Dermis blood vessel endothelial cell (primary cell): ENCODE results near the gene DELE1. TPM values are rescaled to one million over a fixed set of nuclear protein-coding genes. Genes with fewer than 3 reads are reported as not detected.
"Not testable (repeated sequence)": the region's sequence is repeated elsewhere in the genome, so short reads cannot be mapped to it uniquely, and the experiment has no call there.

Experiments
- DNase-seq: peaks from one replicate; pipeline ENCODE4 v3.0.0; 2010
- total RNA-seq: library from RNA; depleted of rRNA; stranded (reverse); fragments of >200 nt; gene quantifications from 2 replicates; pipeline ENCODE4 v1.2.3, GENCODE V29; 2014

The DELE1 gene
- total RNA-seq, 1 donor from 2014 or later, result 66.4 TPM

GRCh38 chr5:141889282-141889871 is 34.3 kb upstream of the DELE1 start:
- peak; percentile 60 for DNase-seq

DNA sequence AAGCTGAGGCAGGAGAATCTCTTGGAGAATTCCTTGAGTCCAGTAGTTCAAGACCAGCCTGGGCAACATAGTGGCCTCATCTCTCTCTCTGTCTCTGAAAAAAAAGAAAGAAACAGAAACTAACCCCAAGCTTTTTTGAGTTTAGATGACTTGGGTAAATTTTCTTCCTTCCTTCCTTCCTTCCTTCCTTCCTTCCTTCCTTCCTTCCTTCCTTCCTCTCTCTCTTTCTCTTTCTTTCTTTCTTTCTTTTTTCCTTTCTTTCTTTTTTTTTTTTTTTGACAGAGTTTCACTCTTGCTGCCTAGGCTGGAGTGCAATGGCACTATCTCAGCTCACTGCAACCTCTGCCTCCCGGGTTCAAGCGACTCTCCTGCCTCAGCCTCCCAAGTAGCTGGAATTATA is 33.2 kb upstream of the DELE1 start:
- not testable (repeated sequence) for DNase-seq

GRCh38 chr5:141897425-141897824 is 26.2 kb upstream of the DELE1 start:
- no peak for DNase-seq

GRCh38 chr5:141898448-141899049 is 25.1 kb upstream of the DELE1 start:
- no peak for DNase-seq

DNA sequence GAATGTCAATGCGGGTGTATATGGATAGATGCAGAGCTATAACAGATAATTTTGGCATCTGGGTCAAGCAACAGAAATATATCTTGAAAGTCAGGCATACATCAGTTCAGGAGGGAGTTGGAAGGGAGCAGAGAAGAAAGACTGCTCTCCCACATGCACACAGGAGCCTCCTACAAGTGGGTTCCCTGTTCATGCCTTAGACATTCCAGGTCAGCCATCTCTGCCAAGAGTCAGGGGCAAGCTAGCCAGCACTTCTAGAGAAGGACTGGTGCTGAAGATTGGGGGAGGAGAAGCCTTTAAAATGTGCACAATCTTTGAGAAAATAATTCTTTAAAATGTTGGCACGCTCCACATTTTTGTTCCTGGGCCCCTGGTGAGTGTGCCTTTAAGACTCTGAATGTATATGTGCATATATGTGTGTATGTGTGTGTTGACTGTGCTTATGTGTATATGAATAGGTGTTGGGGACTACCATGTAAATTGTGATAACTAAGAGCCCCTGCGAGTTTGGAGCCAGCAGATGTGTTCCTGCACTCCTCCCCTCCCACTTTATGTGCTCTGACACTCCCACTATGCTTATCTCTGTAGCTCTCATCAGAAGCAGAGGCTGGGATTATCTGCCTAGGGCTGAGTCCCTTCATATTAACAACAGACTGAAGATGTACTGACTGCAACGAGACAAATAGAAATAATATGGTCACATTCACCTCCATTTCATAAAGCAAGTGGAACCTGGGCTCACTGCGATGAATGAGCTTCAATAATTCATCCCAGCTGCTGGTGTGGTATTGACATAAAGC is 21.5 kb upstream of the DELE1 start:
- no peak for DNase-seq

- DNase-seq, result no peak
These were observed 20.4 kb upstream of the DELE1 start for GRCh38 chr5:141903261-141903660.

- DNase-seq, result no peak
These were observed 19.1 kb upstream of the DELE1 start for GRCh38 chr5:141904551-141904950.

DNA sequence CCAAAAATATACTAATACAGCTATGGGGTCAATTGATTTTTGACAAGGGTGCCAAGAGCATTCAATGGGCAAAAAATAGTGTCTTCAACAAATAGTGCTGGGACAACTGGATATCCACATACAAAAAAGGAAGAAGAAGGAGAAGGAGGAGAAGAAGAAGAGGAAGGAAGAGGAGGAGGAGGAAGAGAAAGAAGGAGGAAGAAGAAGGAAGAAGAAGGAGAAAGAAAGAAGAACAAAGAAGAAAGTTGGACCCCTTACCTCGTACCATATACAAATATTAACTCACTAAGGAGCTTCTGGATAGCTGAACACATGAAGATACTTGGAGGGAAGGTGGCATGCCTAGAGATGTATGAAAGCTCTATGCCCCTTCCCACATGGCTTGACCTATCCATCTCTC is 17.2 kb upstream of the DELE1 start:
- DNase-seq, result no peak

- DNase-seq, result no peak
These were observed 16.7 kb upstream of the DELE1 start for GRCh38 chr5:141906972-141907371.

DNA sequence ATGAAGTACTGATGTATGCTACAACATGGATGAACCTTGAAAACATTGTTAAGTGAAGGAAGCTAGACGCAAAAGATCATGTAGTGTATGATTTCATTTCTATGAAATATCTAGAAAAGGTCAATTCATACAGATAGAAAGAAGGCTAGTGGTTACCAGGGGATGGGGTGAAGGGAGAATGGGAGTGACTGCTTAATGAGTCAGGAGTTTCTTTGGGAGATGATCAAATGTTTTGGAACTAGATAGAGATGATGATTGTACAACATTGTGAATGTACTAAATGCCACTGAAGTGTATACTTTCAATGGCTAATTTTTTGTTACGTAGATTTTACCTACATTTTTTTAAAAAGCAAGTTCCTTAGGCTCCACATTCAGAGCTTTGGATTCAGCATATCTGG is 14.9 kb upstream of the DELE1 start:
- no peak for DNase-seq

DNA sequence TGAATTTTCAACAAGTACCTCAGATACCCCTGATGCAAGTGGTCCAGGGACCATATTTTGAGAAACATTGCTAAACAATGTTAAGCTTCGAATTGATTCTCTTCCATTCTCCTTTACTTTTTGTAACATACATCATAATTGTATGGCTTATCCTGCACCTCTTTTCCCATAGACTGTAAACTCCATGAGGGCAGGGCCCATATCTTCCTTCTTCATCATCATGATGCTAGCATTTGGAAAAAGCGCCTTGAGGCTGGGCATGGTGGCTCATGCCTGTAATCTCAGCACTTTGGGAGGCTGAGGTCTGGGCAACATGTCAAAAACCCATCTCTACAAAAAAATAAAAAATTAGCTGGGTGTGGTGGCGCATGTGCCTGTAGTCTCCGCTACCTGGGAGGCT is 14.5 kb upstream of the DELE1 start:
- no peak for DNase-seq

DNA sequence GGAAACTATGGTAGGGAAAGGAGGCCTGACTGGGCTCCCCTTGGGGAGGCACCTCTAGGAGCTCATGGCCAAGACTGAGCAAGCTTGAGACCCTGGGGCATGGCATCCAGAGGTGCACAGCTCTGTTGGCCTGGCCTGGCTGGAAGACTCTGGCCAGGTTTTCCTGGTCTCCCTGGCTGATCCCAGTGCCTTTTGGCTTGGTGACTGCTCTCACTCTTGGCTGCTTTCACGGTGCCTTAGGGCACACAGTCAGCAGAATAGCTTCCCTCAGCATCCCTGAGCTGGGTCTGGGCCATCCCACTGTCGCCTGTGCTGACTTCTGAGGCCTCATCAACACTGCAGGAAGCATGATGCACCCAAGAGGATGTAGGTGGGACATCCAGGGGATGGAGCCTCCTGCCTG is 13.4 kb upstream of the DELE1 start:
- no peak for DNase-seq

DNA sequence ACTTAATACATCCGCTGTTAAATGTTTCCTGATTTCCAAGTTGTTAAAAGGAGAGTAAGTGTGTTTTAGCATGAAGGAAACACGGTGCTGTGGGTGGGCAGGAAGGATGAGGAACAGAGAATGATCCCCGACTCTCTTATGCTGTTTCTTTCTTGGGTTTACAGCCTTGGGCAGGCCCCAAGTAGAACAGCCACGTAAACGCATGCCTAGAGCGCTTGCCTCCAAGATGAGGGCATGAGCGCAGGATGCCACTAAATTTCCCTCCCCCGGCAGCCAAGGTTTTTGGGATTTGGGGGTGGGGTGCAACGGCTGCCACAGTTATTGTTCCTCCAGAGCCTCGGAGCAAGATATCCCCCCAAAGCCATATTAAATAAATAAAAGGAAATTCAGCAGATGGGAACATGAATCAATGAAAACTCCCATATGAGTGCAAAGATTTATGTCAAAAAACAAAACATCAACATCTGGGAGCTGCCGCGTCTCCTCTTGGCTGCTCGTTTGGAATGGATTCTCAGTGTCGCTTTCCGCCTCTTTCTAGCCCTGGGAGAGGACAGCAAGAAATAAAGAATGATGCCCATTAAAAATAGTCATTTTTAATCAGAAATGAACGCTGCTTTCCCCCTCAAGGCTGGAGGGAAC is 10.0 kb upstream of the DELE1 start:
- DNase-seq, result no peak

GRCh38 chr5:141914199-141914743 is 9.4 kb upstream of the DELE1 start:
- peak; percentile 28 for DNase-seq

DNA sequence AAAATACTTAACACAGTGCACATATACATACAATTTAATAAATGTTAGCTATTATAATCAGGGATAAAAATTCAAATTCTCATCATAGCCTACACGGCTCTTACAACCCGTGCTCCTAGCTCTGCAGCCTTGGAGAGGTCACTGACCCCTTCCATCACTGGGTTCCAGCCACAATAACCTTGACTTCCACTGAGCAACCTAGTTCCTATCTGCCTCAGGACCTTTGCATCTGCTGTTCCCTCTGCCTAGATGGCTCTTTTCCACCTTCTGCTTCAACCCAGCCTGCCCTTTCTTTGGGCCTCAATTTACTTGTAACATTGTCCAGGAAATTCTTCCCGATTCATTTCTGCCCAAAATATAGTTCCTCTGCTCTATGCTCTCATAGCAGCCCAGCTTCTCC is 8.9 kb upstream of the DELE1 start:
- no peak for DNase-seq

- DNase-seq, result no peak
These were observed 7.8 kb upstream of the DELE1 start for GRCh38 chr5:141915881-141916336.

DNA sequence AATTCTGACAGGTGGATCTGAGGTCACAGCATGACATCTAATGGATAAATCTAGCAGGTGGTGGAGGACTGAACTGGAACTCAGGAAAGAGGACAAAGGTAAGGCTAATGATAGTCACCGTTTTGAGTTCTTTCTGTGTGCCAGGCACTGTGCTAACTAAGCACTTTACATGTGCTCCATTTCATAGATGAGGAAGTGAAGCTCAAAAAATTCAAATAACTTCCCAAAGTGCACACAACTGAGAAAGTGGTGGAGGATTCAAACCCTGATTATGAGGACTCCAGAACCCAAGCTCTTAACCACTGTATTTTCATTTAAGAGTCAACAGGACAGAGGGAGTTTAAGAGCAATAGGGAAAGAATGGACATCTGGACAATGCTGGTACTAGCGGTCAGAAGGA is 7.1 kb upstream of the DELE1 start:
- no peak for DNase-seq

DNA sequence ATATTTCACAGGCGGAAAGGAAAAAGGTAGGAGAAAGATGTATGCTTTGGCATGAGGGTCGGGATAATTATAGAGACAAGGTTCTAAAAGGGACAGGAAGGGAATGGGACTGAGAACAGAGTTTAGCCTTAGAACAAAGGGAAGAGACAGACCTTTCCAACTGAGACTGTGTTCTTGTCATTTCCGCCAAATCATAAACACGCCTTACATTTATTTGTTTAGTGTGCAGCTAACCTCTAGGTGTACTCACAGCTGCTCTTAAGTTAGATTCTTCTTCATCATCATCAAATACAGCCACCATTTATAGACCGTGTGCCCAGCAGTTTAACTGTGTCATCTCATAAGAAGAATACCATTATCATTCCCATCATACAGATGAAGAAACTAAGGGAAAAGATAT is 5.9 kb upstream of the DELE1 start:
- DNase-seq, result no peak

DNA sequence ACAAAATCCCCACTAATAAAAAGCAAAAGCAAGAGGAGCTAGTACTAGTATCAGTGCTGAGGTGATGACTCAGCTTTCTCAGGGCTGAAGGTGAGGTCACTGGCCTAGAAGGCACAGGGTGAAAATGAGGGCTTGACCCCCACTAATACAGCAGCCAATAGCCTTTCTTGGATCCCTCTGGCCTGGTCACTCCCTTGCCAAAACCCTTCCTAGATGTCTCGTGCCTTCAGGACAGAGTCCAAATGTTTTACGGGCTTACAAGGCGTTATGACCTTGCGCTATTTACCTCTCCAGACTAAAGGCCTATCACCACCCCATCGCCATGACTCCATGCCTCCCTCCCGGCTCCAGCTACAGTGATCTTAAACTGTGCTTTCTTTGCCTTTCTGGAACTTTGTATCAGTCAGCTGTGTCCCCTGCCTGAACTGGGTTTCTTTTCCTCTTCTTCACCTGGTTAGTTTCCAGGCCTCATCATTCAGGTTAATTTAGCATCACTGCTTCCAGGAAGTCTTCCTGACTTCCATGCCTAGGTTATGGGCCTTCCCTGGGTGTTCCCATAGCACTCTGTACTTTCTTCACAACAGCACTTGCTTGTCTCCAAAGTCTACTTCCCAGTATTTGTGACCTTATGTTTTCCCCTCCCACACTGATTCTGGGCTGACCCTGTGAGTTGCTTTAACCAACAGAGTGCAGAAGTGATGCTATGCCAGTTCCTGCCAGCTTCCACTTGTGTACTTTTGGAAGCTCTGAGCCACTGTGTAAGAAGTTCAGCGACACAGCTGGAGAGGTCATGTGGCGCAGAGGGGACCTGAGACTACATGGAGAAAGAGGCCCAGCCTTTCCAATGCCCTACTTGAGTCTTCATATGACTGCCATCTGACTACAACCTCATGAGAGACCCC is 4.2 kb upstream of the DELE1 start:
- no peak for DNase-seq

- DNase-seq, result no peak
These were observed 2.9 kb upstream of the DELE1 start for GRCh38 chr5:141920771-141921170.

DNA sequence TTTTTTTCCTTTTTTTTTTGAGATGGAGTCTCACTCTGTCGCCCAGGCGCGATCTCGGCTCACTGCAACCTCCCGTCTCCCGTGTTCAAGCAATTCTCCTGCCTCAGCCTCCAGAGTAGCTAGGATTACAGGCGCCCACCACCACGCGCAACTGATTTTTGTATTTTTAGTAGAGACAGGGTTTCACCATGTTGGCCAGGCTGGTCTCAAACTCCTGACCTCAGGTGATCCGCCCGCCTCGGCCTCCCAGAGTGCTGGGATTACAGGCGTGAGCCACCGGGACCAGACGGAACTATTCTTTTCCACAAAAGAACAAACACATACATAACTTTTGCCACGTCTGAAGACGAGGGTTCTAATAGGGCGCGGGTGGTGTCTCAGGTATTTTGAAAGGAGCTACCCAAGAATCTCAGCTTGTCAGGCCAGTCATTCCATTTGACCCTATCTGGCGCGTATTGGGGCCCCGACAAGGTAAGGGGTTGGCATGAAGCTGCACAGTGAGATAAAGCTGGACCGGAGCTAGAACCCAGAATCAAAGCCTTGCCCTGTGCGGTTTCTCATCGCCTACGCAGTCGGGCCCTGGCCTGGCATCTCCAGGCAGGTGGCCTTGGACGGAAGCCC is 734 bp upstream of the DELE1 start:
- not testable (repeated sequence) for DNase-seq

DNA sequence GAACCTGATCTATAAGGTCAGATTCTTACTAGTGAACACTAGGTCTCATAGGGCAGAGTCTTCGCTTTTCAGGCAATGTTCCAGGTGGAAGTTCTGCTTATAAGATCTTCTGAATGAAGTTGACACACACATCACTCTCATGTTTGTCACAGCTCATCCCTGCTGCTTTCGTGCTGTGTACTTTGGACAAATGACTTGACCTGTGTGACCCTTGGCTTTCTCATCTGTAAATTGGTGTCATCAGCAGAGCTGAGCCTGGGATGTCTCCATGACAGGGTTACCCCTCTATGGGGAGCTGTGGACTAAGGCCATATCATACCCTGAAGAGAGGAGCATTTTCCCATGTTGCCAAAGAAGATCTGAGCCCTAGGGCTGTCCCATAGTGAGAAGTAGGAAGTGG is 2.8 kb downstream of the DELE1 start:
- DNase-seq, result no peak
